ENCODE data around the gene OSGIN1. TPM values are rescaled to one million over a fixed set of nuclear protein-coding genes. Genes with fewer than 3 reads are reported as not detected.

The OSGIN1 gene
- total RNA-seq, 2 donors from 2014 or later, result 0.48 to 2.5 TPM

DNA sequence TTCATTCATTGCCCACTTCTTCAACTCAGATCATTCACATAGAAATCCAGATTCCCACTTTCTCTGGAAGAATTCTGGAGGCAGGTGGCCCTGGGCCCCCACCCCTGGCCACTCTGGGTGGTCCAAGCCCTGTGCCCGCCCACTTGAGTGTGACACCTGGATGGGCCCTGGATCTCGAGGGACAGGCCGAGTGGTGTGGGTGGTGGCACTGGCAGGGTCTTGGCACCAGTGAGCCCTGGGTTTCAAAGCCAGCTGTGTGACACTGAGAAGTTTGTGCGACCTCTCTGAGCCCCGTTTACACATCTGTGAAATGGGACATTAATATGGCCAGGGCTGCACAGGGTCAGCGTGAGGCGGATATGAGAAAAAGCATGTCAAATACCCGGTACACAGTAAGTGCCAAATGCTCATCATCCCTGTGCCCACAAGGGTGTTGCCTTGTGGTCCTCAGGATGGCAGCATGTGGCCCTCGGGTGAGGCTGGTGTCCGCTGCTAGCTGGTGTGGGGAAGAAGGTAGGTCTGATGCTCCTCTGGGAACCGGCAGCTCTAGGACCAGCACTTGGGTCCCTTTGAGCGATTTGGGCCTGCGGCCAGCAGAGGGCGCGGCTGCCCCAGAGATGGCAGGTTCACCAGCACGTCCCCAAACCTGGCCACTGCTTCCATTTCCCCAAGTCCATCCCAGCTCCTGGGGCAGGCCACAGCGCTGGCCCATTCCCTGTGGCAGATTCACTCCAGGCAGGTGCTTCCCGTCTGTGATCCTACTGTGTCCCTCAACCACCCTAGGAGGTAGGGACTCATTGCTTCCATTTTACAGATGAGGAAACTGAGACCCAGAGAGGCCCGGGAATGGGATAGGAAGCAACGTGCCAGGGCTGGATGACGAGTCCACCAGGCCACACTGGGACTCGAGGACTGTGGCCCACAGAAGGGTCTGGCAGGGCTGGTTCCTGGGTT is 3.6 kb downstream of the OSGIN1 start:
- no peaks in the 10 kb centered on the region for H3K9me3 Mint-ChIP-seq
- H3K36me3 Mint-ChIP-seq (ENCODE audit: low read depth), result no peaks in the 10 kb centered on the region
- H3K4me3 Mint-ChIP-seq, result no peak overlapping the region
- peaks cover 9% of the 10 kb centered on the region for H3K27me3 Mint-ChIP-seq
- ATAC-seq (replicated peaks), result peak; percentile 70
- H3K27ac Mint-ChIP-seq, result peak overlapping the region; percentile 16
- H3K4me1 Mint-ChIP-seq, result no peaks in the 10 kb centered on the region

DNA sequence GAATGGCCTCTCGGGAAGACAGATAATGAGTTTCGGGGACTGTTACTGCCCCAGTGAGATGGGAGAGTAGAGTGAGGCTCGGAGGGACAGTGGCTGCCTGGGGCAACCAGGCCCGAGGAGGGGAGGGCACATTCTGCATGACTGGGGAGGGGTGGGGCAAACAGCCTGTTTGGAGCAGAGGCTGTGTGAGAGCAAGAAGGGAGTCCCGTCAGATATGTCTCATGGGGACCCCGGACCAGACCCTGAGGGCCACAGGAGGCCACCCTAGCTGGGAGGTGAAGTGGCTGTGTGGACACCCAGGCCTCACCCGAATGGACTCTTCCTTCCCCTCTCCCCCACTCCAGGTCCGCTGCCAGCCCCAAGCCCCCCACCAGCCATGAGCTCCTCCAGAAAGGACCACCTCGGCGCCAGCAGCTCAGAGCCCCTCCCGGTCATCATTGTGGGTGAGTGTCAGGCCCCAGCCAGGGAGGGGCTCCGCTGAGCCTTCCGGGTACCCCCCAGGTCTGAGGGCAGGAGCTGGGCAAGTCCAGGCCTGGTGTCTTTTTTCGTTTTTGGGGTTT is 4.3 kb downstream of the OSGIN1 start:
- no peak for ATAC-seq (replicated peaks)
- Mint-ChIP-seq H3K36me3 (ENCODE audit: low read depth) (no peaks in the 10 kb centered on the region), H3K9me3 (no peaks in the 10 kb centered on the region), H3K27me3 (peaks cover 9% of the 10 kb centered on the region), H3K4me3 (no peak overlapping the region), H3K27ac (peak overlapping the region; percentile 16), H3K4me1 (no peaks in the 10 kb centered on the region)

- H3K4me1 Mint-ChIP-seq, result no peaks in the 10 kb centered on the region
- H3K9me3 Mint-ChIP-seq, result no peaks in the 10 kb centered on the region
- H3K27me3 Mint-ChIP-seq, result peaks cover 9% of the 10 kb centered on the region
- H3K36me3 Mint-ChIP-seq (ENCODE audit: low read depth), result no peaks in the 10 kb centered on the region
- no peak overlapping the region for H3K27ac Mint-ChIP-seq
- no peak overlapping the region for H3K4me3 Mint-ChIP-seq
- no peak for ATAC-seq (replicated peaks)
These were observed 5.3 kb downstream of the OSGIN1 start for GRCh38 chr16:83958137-83958845.

GRCh38 chr16:83958846-83959565 is 6.0 kb downstream of the OSGIN1 start:
- no peaks in the 10 kb centered on the region for H3K9me3 Mint-ChIP-seq
- H3K4me3 Mint-ChIP-seq, result no peak overlapping the region
- H3K4me1 Mint-ChIP-seq, result no peaks in the 10 kb centered on the region
- H3K27me3 Mint-ChIP-seq, result peaks cover 7% of the 10 kb centered on the region
- no peak overlapping the region for H3K27ac Mint-ChIP-seq
- no peaks in the 10 kb centered on the region for H3K36me3 Mint-ChIP-seq (ENCODE audit: low read depth)
- ATAC-seq (replicated peaks), result no peak

- Mint-ChIP-seq H3K36me3 (ENCODE audit: low read depth) (no peaks in the 10 kb centered on the region), H3K4me3 (no peak overlapping the region), H3K27me3 (no peaks in the 10 kb centered on the region), H3K27ac (no peak overlapping the region), H3K9me3 (no peaks in the 10 kb centered on the region), H3K4me1 (no peaks in the 10 kb centered on the region)
- ATAC-seq (replicated peaks), result no peak
These were observed 6.8 kb downstream of the OSGIN1 start for GRCh38 chr16:83959656-83960434.

- H3K4me1 Mint-ChIP-seq, result no peaks in the 10 kb centered on the region
- no peaks in the 10 kb centered on the region for H3K9me3 Mint-ChIP-seq
- H3K4me3 Mint-ChIP-seq, result no peak overlapping the region
- H3K27ac Mint-ChIP-seq, result no peak overlapping the region
- no peaks in the 10 kb centered on the region for H3K27me3 Mint-ChIP-seq
- H3K36me3 Mint-ChIP-seq (ENCODE audit: low read depth), result no peaks in the 10 kb centered on the region
- ATAC-seq (replicated peaks), result no peak
These were observed 7.6 kb downstream of the OSGIN1 start for GRCh38 chr16:83960521-83961249.

DNA sequence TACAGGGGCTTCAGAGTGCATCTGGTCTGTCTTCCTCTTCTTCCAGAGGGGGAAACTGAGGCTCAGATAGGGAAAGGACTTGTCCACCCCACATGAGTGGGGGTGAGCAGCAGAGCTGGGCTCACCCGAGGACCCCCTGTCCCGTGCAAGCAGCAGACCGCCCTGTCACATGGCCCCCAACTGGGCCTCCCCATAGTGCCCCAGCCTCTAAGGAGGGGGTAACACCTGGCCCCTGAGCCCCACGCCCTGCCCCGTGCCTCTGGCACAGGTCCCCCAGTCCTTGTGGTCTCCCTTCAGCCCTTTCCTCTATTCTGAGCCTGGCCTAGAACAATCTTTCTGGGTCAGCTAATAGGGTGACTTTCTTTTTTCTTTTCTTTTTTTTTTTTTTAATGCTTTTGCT is 8.6 kb downstream of the OSGIN1 start:
- Mint-ChIP-seq H3K9me3 (no peaks in the 10 kb centered on the region), H3K36me3 (ENCODE audit: low read depth) (no peaks in the 10 kb centered on the region), H3K4me3 (no peak overlapping the region), H3K27ac (no peak overlapping the region), H3K4me1 (no peaks in the 10 kb centered on the region), H3K27me3 (no peaks in the 10 kb centered on the region)
- ATAC-seq (replicated peaks), result no peak

- no peaks in the 10 kb centered on the region for H3K36me3 Mint-ChIP-seq (ENCODE audit: low read depth)
- no peaks in the 10 kb centered on the region for H3K9me3 Mint-ChIP-seq
- peaks cover 5% of the 10 kb centered on the region for H3K4me1 Mint-ChIP-seq
- H3K4me3 Mint-ChIP-seq, result no peak overlapping the region
- no peak for ATAC-seq (replicated peaks)
- peaks cover 5% of the 10 kb centered on the region for H3K27me3 Mint-ChIP-seq
- no peak overlapping the region for H3K27ac Mint-ChIP-seq
These were observed 10.5 kb downstream of the OSGIN1 start for GRCh38 chr16:83963277-83964119.

- Mint-ChIP-seq H3K4me3 (no peak overlapping the region), H3K36me3 (ENCODE audit: low read depth) (no peaks in the 10 kb centered on the region)
- no peak for ATAC-seq (replicated peaks)
These were observed 11.8 kb downstream of the OSGIN1 start for GRCh38 chr16:83964684-83965443.

DNA sequence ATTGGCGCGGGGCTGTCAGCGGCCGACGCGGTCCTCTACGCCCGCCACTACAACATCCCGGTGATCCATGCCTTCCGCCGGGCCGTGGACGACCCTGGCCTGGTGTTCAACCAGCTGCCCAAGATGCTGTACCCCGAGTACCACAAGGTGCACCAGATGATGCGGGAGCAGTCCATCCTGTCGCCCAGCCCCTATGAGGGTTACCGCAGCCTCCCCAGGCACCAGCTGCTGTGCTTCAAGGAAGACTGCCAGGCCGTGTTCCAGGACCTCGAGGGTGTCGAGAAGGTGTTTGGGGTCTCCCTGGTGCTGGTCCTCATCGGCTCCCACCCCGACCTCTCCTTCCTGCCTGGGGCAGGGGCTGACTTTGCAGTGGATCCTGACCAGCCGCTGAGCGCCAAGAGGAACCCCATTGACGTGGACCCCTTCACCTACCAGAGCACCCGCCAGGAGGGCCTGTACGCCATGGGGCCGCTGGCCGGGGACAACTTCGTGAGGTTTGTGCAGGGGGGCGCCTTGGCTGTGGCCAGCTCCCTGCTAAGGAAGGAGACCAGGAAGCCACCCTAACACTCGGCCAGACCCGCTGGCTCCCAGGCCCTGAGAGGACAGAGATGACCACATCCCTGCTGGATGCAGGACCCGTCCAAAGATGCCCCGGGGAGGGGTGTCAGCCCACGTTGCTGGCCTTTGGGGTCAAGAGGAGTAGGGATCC is 12.6 kb downstream of the OSGIN1 start:
- no peak for ATAC-seq (replicated peaks)
- Mint-ChIP-seq H3K27ac (no peak overlapping the region), H3K36me3 (ENCODE audit: low read depth) (no peaks in the 10 kb centered on the region), H3K4me3 (no peak overlapping the region), H3K27me3 (peaks cover 12% of the 10 kb centered on the region), H3K4me1 (peaks cover 5% of the 10 kb centered on the region), H3K9me3 (no peaks in the 10 kb centered on the region)

More at GRCh38 chr16:83964684-83965443, 11.8 kb downstream of the OSGIN1 start:
- H3K4me1 Mint-ChIP-seq, result peaks cover 5% of the 10 kb centered on the region
- H3K9me3 Mint-ChIP-seq, result no peaks in the 10 kb centered on the region
- H3K27ac Mint-ChIP-seq, result no peak overlapping the region
- peaks cover 10% of the 10 kb centered on the region for H3K27me3 Mint-ChIP-seq

GRCh38 chr16:83966153-83966696 is 13.2 kb downstream of the OSGIN1 start:
- Mint-ChIP-seq H3K27ac (no peak overlapping the region), H3K27me3 (peaks cover 12% of the 10 kb centered on the region), H3K4me1 (peaks cover 5% of the 10 kb centered on the region), H3K4me3 (no peak overlapping the region), H3K9me3 (no peaks in the 10 kb centered on the region), H3K36me3 (ENCODE audit: low read depth) (no peaks in the 10 kb centered on the region)
- no peak for ATAC-seq (replicated peaks)
